ENCODE data around the gene PSMB9. TPM values are rescaled to one million over a fixed set of nuclear protein-coding genes. Genes with fewer than 3 reads are reported as not detected.
A peak's percentile ranks its signal among the peaks of the same experiment; 100 is the strongest.

Gene PSMB9
- total and polyA plus RNA-seq, 2 donors (not counting 1 experiment from before 2014, with no cell fraction given), result 181 to 242 TPM

DNA sequence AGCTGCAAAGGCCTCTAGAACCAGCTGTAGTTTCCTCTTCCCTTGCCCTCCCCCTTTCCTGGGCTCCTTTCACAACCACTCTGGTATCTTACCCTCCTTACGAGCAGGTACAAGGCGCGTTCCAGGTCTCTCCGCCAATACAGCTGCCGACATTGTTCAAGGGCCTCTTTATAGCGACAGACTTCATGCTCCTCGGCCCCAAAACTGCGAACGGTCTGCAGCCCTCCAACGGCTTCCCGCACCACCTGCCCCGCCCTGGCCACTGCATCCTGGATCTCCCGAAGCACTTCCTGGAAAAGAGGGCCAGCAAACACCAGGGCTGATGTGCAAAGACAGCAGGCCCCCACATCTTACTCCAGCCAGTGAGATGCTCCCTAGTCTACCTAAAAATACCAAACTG is 21.5 kb upstream of the PSMB9 start:
- Histone ChIP-seq H3K9ac (ENCODE audit: low read length) (no peak overlapping the region), H2AFZ (ENCODE audit: insufficient read depth, low read depth, low read length, poor library complexity, severe bottlenecking) (no peak overlapping the region), H3K36me3 (replicated peaks in 1 of 2; ENCODE audit: control extremely low read depth in 1 of 2, control insufficient read depth in 1 of 2, extremely low read depth in 1 of 2, insufficient read depth in 2 of 2, low read length in 1 of 2) (peaks cover 40 to 94% of the 10 kb centered on the region in 2 experiments), H3K9me3 (ENCODE audit: control extremely low read depth in 1 of 3, control insufficient read depth in 2 of 3, insufficient read depth in 1 of 3, low read length in 2 of 3) (no peaks in the 10 kb centered on the region), H3K4me2 (replicated peaks; ENCODE audit: low read depth, low read length, poor library complexity, severe bottlenecking) (no peak overlapping the region), H3K27ac (ENCODE audit: low read length in 2 of 2) (no peak overlapping the region), H3K4me3 (ENCODE audit: control extremely low read depth in 1 of 5, extremely low read depth in 1 of 5, insufficient read depth in 1 of 5, low read depth in 2 of 5, low read length in 4 of 5) (no peak overlapping the region), H3K79me2 (ENCODE audit: control insufficient read depth, insufficient read depth, low read length) (peaks cover 77% of the 10 kb centered on the region), H4K20me1 (ENCODE audit: control insufficient read depth, insufficient read depth, low read length, poor library complexity, severe bottlenecking) (no peaks in the 10 kb centered on the region), H3K27me3 (replicated peaks in 1 of 4; ENCODE audit: control extremely low read depth in 1 of 4, control insufficient read depth in 3 of 4, insufficient read depth in 4 of 4, low read length in 3 of 4) (no peaks in the 10 kb centered on the region), H3K4me1 (ENCODE audit: control insufficient read depth in 2 of 2, insufficient read depth in 2 of 2, low read length in 2 of 2) (peaks cover 12 to 22% of the 10 kb centered on the region in 2 donors)
- WGBS (ENCODE audit: insufficient coverage), result 98% methylated on average over 13 of the region's 13 CpGs
- POLR2A ChIA-PET, result interaction anchor here (0.8 kb wide), 1 partner anchor 21 kb away, joined by 3 read pairs; no protein-coding TSS in a partner anchor
- ATAC-seq (ENCODE audit: low read depth), result no peak
- H3K27me3 Mint-ChIP-seq, result no peaks in the 10 kb centered on the region
- CTCF ChIA-PET, result interaction anchor here (0.8 to 2.1 kb wide), 6 partner anchors 13 to 419 kb away, joined by 3 to 8 read pairs (median 3); partner anchors contain the start of gene HLA-DOB
- no peak for DNase-seq
- TF ChIP-seq, protein P1, sequence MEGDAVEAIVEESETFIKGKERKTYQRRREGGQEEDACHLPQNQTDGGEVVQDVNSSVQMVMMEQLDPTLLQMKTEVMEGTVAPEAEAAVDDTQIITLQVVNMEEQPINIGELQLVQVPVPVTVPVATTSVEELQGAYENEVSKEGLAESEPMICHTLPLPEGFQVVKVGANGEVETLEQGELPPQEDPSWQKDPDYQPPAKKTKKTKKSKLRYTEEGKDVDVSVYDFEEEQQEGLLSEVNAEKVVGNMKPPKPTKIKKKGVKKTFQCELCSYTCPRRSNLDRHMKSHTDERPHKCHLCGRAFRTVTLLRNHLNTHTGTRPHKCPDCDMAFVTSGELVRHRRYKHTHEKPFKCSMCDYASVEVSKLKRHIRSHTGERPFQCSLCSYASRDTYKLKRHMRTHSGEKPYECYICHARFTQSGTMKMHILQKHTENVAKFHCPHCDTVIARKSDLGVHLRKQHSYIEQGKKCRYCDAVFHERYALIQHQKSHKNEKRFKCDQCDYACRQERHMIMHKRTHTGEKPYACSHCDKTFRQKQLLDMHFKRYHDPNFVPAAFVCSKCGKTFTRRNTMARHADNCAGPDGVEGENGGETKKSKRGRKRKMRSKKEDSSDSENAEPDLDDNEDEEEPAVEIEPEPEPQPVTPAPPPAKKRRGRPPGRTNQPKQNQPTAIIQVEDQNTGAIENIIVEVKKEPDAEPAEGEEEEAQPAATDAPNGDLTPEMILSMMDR (IDR thresholded peaks at IDR 0.05), result no peak
- intact Hi-C loops (cut with micrococcal nuclease), result no loop called here
- H3K27ac Mint-ChIP-seq, result no peak overlapping the region
- no peaks in the 10 kb centered on the region for H3K9me3 Mint-ChIP-seq (ENCODE audit: insufficient read depth)
- peaks cover 51% of the 10 kb centered on the region for H3K4me1 Mint-ChIP-seq
- H3K4me3 Mint-ChIP-seq, result no peak overlapping the region

DNA sequence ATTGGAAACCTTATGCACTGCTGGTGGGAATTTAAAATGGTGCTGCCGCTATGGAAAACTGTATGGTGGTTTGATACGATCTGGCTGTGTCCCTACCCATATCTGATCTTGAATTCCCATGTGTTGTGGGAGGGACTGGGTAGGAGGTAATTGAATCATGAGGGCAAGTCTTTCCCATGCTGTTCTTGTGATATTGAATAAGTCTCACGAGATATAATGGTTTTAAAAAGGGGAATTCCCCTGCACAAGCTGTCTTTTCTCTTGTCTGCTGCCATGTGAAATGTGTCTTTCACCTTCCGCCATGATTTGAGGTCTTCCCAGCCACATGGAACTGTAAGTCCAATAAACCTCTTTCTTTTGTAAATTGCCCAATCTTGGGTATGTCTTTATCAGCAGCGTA is 20.3 kb upstream of the PSMB9 start:
- intact Hi-C loops (cut with micrococcal nuclease), result no loop called here
- Mint-ChIP-seq H3K27me3 (no peaks in the 10 kb centered on the region), H3K4me1 (peaks cover 57% of the 10 kb centered on the region), H3K9me3 (ENCODE audit: insufficient read depth) (no peaks in the 10 kb centered on the region), H3K4me3 (no peak overlapping the region), H3K27ac (peak overlapping the region; percentile 12)
- H2AFZ ChIP-seq (ENCODE audit: insufficient read depth, low read depth, low read length, poor library complexity, severe bottlenecking), result no peak overlapping the region
- ATAC-seq (ENCODE audit: low read depth) (no peak), DNase-seq (no peak)
- H3K4me2 ChIP-seq (replicated peaks; ENCODE audit: low read depth, low read length, poor library complexity, severe bottlenecking), result no peak overlapping the region
- no peak overlapping the region for H3K9ac ChIP-seq (ENCODE audit: low read length)
- CTCF ChIA-PET, result interaction anchor here (0.8 to 2.1 kb wide), 3 partner anchors 12 to 34 kb away, joined by 3 to 8 read pairs (median 7); partner anchors contain the start of genes PSMB9 and TAP1
- H3K4me3 ChIP-seq (ENCODE audit: control extremely low read depth in 1 of 5, extremely low read depth in 1 of 5, insufficient read depth in 1 of 5, low read depth in 2 of 5, low read length in 4 of 5), result no peak overlapping the region
- peaks cover 85% of the 10 kb centered on the region for H3K79me2 ChIP-seq (ENCODE audit: control insufficient read depth, insufficient read depth, low read length)
- TF ChIP-seq, protein P1 (IDR thresholded peaks at IDR 0.05), result no peak
- TF ChIP-seq EZH2 (IDR thresholded peaks at IDR 0.05; ENCODE audit: borderline replicate concordance, insufficient read depth, low read depth, low read length, poor library complexity, severe bottlenecking), result no peak
- WGBS (ENCODE audit: insufficient coverage), result 100% methylated on average over 3 of the region's 5 CpGs
- peaks cover 39 to 83% of the 10 kb centered on the region in 2 experiments for H3K36me3 ChIP-seq (replicated peaks in 1 of 2; ENCODE audit: control extremely low read depth in 1 of 2, control insufficient read depth in 1 of 2, extremely low read depth in 1 of 2, insufficient read depth in 2 of 2, low read length in 1 of 2)
- H3K9me3 ChIP-seq (ENCODE audit: control extremely low read depth in 1 of 3, control insufficient read depth in 2 of 3, insufficient read depth in 1 of 3, low read length in 2 of 3), result no peaks in the 10 kb centered on the region
- peaks cover 15 to 28% of the 10 kb centered on the region in 2 donors for H3K4me1 ChIP-seq (ENCODE audit: control insufficient read depth in 2 of 2, insufficient read depth in 2 of 2, low read length in 2 of 2)
- H3K27me3 ChIP-seq (replicated peaks in 1 of 4; ENCODE audit: control extremely low read depth in 1 of 4, control insufficient read depth in 3 of 4, insufficient read depth in 4 of 4, low read length in 3 of 4), result no peaks in the 10 kb centered on the region
- H4K20me1 ChIP-seq (ENCODE audit: control insufficient read depth, insufficient read depth, low read length, poor library complexity, severe bottlenecking), result no peaks in the 10 kb centered on the region
- H3K27ac ChIP-seq (ENCODE audit: low read length in 2 of 2), result no peak overlapping the region
- POLR2A ChIA-PET, result no interaction called here
